Right atrium auricular region (tissue), 2 donors: ENCODE measurements around the gene CEP41. TPM values are rescaled to one million over a fixed set of nuclear protein-coding genes. Genes with fewer than 3 reads are reported as not detected.

Experiments
- DNase-seq: peaks from one replicate; pipeline ENCODE4 v3.0.0-alpha.2; 2019; ENCODE audit warnings: low spot score
- H3K27ac ChIP-seq, 2 donors: fragments of 200-600 bp; sonication (generic); 1 replicate in 1 of 2; 2 replicates in 1 of 2; pipeline ENCODE4 v1.5.1; 2016 to 2019
- H3K27me3 ChIP-seq, 2 donors: fragments of 200-600 bp; sonication (generic); one replicate each; pipeline versions ENCODE4 v1.5.1 to v1.6.0; 2017 to 2019
- H3K36me3 ChIP-seq: fragments of 200-600 bp; sonication (generic); one replicate; pipeline ENCODE4 v1.5.1; 2016
- H3K4me1 ChIP-seq, 2 donors: fragments of 200-600 bp; sonication (generic); one replicate each; pipeline versions ENCODE4 v1.5.1 to v1.6.0; 2017 to 2019
- H3K4me3 ChIP-seq, 2 donors: fragments of 200-600 bp; sonication (generic); 1 replicate in 1 of 2; 2 replicates in 1 of 2; pipeline ENCODE4 v1.5.1; 2017 to 2019; ENCODE audit warnings: mild to moderate bottlenecking in 1 of 2, moderate library complexity in 1 of 2
- H3K9me3 ChIP-seq, 2 donors: fragments of 200-600 bp; sonication (generic); one replicate each; pipeline ENCODE4 v1.5.1; 2019
- CTCF ChIP-seq, 2 donors: fragments of 200-600 bp; sonication (generic); IDR thresholded peaks; one replicate each; pipeline ENCODE4 v1.5.1; 2019; ENCODE audit warnings: antibody characterized with exemption in 2 of 2
- total RNA-seq, 2 donors: library from RNA; depleted of rRNA; stranded (reverse); fragments of >200 nt; gene quantifications; one replicate each; pipeline ENCODE4 v1.1.0, GENCODE V29; 2016

CEP41 gene
- total RNA-seq, 2 donors from 2014 or later = 1.5 to 5.5 TPM

GRCh38 chr7:130425796-130426195 is 15.0 kb downstream of the CEP41 start:
- H3K4me1 ChIP-seq = peaks cover 0 to 5% of the 10 kb centered on the region in 2 donors
- H3K36me3 ChIP-seq = no peaks in the 10 kb centered on the region
- no peak overlapping the region for H3K27ac ChIP-seq
- no peak overlapping the region for H3K4me3 ChIP-seq
- DNase-seq = no peak
- H3K9me3 ChIP-seq = no peaks in the 10 kb centered on the region
- no peaks in the 10 kb centered on the region for H3K27me3 ChIP-seq
- no peak for TF ChIP-seq CTCF (IDR thresholded peaks at IDR 0.05)

- Histone ChIP-seq H3K27me3 (no peaks in the 10 kb centered on the region), H3K36me3 (no peaks in the 10 kb centered on the region), H3K9me3 (no peaks in the 10 kb centered on the region), H3K4me3 (no peak overlapping the region), H3K27ac (no peak overlapping the region), H3K4me1 (no peaks in the 10 kb centered on the region)
- no peak for TF ChIP-seq CTCF (IDR thresholded peaks at IDR 0.05)
- DNase-seq = no peak
Observed at GRCh38 chr7:130423501-130424037, 17.2 kb downstream of the CEP41 start.

- no peaks in the 10 kb centered on the region for H3K27me3 ChIP-seq
- no peak for TF ChIP-seq CTCF (IDR thresholded peaks at IDR 0.05)
- no peak for DNase-seq
- H3K4me3 ChIP-seq = no peak overlapping the region
- no peaks in the 10 kb centered on the region for H3K9me3 ChIP-seq
- H3K27ac ChIP-seq = no peak overlapping the region
- no peaks in the 10 kb centered on the region for H3K36me3 ChIP-seq
- no peaks in the 10 kb centered on the region for H3K4me1 ChIP-seq
Observed at GRCh38 chr7:130421684-130422083, 19.1 kb downstream of the CEP41 start.

GRCh38 chr7:130420943-130421578 is 19.8 kb downstream of the CEP41 start:
- Histone ChIP-seq H3K4me3 (no peak overlapping the region), H3K27ac (no peak overlapping the region), H3K4me1 (no peaks in the 10 kb centered on the region), H3K36me3 (no peaks in the 10 kb centered on the region), H3K9me3 (no peaks in the 10 kb centered on the region), H3K27me3 (no peaks in the 10 kb centered on the region)
- no peak for TF ChIP-seq CTCF (IDR thresholded peaks at IDR 0.05)
- no peak for DNase-seq

- Histone ChIP-seq H3K27ac (no peak overlapping the region), H3K9me3 (no peaks in the 10 kb centered on the region), H3K4me3 (no peak overlapping the region), H3K27me3 (no peaks in the 10 kb centered on the region), H3K36me3 (no peaks in the 10 kb centered on the region), H3K4me1 (no peaks in the 10 kb centered on the region)
- DNase-seq = no peak
- TF ChIP-seq CTCF (IDR thresholded peaks at IDR 0.05) = no peak
Observed at GRCh38 chr7:130419658-130420057, 21.2 kb downstream of the CEP41 start.

GRCh38 chr7:130418306-130418705 is 22.5 kb downstream of the CEP41 start:
- no peak overlapping the region for H3K4me3 ChIP-seq
- no peak for DNase-seq
- no peak for TF ChIP-seq CTCF (IDR thresholded peaks at IDR 0.05)
- no peak overlapping the region for H3K27ac ChIP-seq
- no peaks in the 10 kb centered on the region for H3K9me3 ChIP-seq
- H3K27me3 ChIP-seq = no peaks in the 10 kb centered on the region
- no peaks in the 10 kb centered on the region for H3K36me3 ChIP-seq
- no peaks in the 10 kb centered on the region for H3K4me1 ChIP-seq
